ENCODE results near the gene C9orf57. TPM values are rescaled to one million over a fixed set of nuclear protein-coding genes. Genes with fewer than 3 reads are reported as not detected.
A peak's percentile ranks its signal among the peaks of the same experiment; 100 is the strongest.
"Not testable (repeated sequence)": the region's sequence is repeated elsewhere in the genome, so short reads cannot be mapped to it uniquely, and the experiment has no call there.

Gene C9orf57
- total and polyA plus RNA-seq, 5 donors from 2014 or later = not detected

GRCh38 chr9:72022841-72023240 lies 37.6 kb downstream of the C9orf57 start:
- H3K27me3 ChIP-seq (ENCODE audit: control insufficient read depth, insufficient read depth, low read length) = no peaks in the 10 kb centered on the region
- H3K4me1 ChIP-seq (ENCODE audit: control insufficient read depth, insufficient read depth, low read length, poor library complexity, severe bottlenecking) = no peaks in the 10 kb centered on the region
- peaks cover 7% of the 10 kb centered on the region for H3K27me3 Mint-ChIP-seq
- DNase-seq = no peak
- no peak overlapping the region for H3K4me3 Mint-ChIP-seq
- no peaks in the 10 kb centered on the region for H3K9me3 ChIP-seq (ENCODE audit: control insufficient read depth in 2 of 2, low read length in 2 of 2)
- peaks cover 0 to 4% (median 1%) of the 10 kb centered on the region in 4 donors for H3K4me1 Mint-ChIP-seq
- no peak overlapping the region for H3K27ac ChIP-seq (ENCODE audit: insufficient read depth, low read length, poor library complexity, severe bottlenecking)
- H3K4me3 ChIP-seq (ENCODE audit: low read depth, low read length) = no peak overlapping the region
- H3K27ac Mint-ChIP-seq = no peak overlapping the region
- no peaks in the 10 kb centered on the region for H3K36me3 Mint-ChIP-seq
- no peak for ATAC-seq (ENCODE audit: low read depth in 2 of 2)
- H3K36me3 ChIP-seq (ENCODE audit: control insufficient read depth, insufficient read depth, low read length) = no peaks in the 10 kb centered on the region
- H3K9me3 Mint-ChIP-seq = no peaks in the 10 kb centered on the region

GRCh38 chr9:72013292-72013760 lies 47.1 kb downstream of the C9orf57 start:
- peak overlapping the region in 2 of 3 donors; percentile 33 to 40 for H3K27ac Mint-ChIP-seq

GRCh38 chr9:72012646-72013045 lies 47.8 kb downstream of the C9orf57 start:
- no peaks in the 10 kb centered on the region for H3K4me1 ChIP-seq (ENCODE audit: control insufficient read depth, insufficient read depth, low read length, poor library complexity, severe bottlenecking)
- H3K4me3 Mint-ChIP-seq = no peak overlapping the region
- no peak overlapping the region for H3K4me3 ChIP-seq (ENCODE audit: low read depth, low read length)
- no peaks in the 10 kb centered on the region for H3K36me3 ChIP-seq (ENCODE audit: control insufficient read depth, insufficient read depth, low read length)
- H3K4me1 Mint-ChIP-seq = peaks cover 0 to 11% (median 2%) of the 10 kb centered on the region in 4 donors
- H3K9me3 Mint-ChIP-seq = no peaks in the 10 kb centered on the region
- H3K9me3 ChIP-seq (ENCODE audit: control insufficient read depth in 2 of 2, low read length in 2 of 2) = no peaks in the 10 kb centered on the region
- no peaks in the 10 kb centered on the region for H3K36me3 Mint-ChIP-seq
- DNase-seq (no peak), ATAC-seq (ENCODE audit: low read depth in 2 of 2) (no peak)
- peaks cover 13% of the 10 kb centered on the region for H3K27me3 Mint-ChIP-seq
- no peak overlapping the region for H3K27ac Mint-ChIP-seq
- peaks cover 2% of the 10 kb centered on the region for H3K27me3 ChIP-seq (ENCODE audit: control insufficient read depth, insufficient read depth, low read length)
- no peak overlapping the region for H3K27ac ChIP-seq (ENCODE audit: insufficient read depth, low read length, poor library complexity, severe bottlenecking)

More at GRCh38 chr9:72013292-72013760, 47.1 kb downstream of the C9orf57 start:
- H3K9me3 Mint-ChIP-seq = no peaks in the 10 kb centered on the region
- Histone ChIP-seq H3K36me3 (ENCODE audit: control insufficient read depth, insufficient read depth, low read length) (no peaks in the 10 kb centered on the region), H3K9me3 (ENCODE audit: control insufficient read depth in 2 of 2, low read length in 2 of 2) (no peaks in the 10 kb centered on the region), H3K4me1 (ENCODE audit: control insufficient read depth, insufficient read depth, low read length, poor library complexity, severe bottlenecking) (no peaks in the 10 kb centered on the region), H3K4me3 (ENCODE audit: low read depth, low read length) (no peak overlapping the region), H3K27me3 (ENCODE audit: control insufficient read depth, insufficient read depth, low read length) (peaks cover 2% of the 10 kb centered on the region), H3K27ac (ENCODE audit: insufficient read depth, low read length, poor library complexity, severe bottlenecking) (no peak overlapping the region)
- peaks cover 0 to 11% (median 2%) of the 10 kb centered on the region in 4 donors for H3K4me1 Mint-ChIP-seq
- H3K27me3 Mint-ChIP-seq = peaks cover 13% of the 10 kb centered on the region
- DNase-seq = peak in 1 of 3 donors; percentile 24
- ATAC-seq (ENCODE audit: low read depth in 2 of 2) = no peak
- H3K36me3 Mint-ChIP-seq = no peaks in the 10 kb centered on the region
- peak overlapping the region in 1 of 4 donors; percentile 35 for H3K4me3 Mint-ChIP-seq

- H3K36me3 Mint-ChIP-seq; H3K9me3 ChIP-seq (ENCODE audit: control insufficient read depth in 2 of 2, low read length in 2 of 2); H3K4me1 ChIP-seq (ENCODE audit: control insufficient read depth, insufficient read depth, low read length, poor library complexity, severe bottlenecking); H3K27ac Mint-ChIP-seq; H3K27me3 ChIP-seq (ENCODE audit: control insufficient read depth, insufficient read depth, low read length); H3K36me3 ChIP-seq (ENCODE audit: control insufficient read depth, insufficient read depth, low read length); DNase-seq; ATAC-seq (ENCODE audit: low read depth in 2 of 2); H3K9me3 Mint-ChIP-seq; H3K4me3 ChIP-seq (ENCODE audit: low read depth, low read length); H3K4me1 Mint-ChIP-seq; H3K4me3 Mint-ChIP-seq; H3K27ac ChIP-seq (ENCODE audit: insufficient read depth, low read length, poor library complexity, severe bottlenecking); H3K27me3 Mint-ChIP-seq: not testable (repeated sequence)
Observed at GRCh38 chr9:72007726-72008125, 52.7 kb downstream of the C9orf57 start.

GRCh38 chr9:72006501-72006900 lies 53.9 kb downstream of the C9orf57 start:
- H3K36me3 ChIP-seq (ENCODE audit: control insufficient read depth, insufficient read depth, low read length) = no peaks in the 10 kb centered on the region
- H3K27ac ChIP-seq (ENCODE audit: insufficient read depth, low read length, poor library complexity, severe bottlenecking) = no peak overlapping the region
- H3K4me3 Mint-ChIP-seq = no peak overlapping the region
- no peaks in the 10 kb centered on the region for H3K4me1 ChIP-seq (ENCODE audit: control insufficient read depth, insufficient read depth, low read length, poor library complexity, severe bottlenecking)
- H3K27me3 ChIP-seq (ENCODE audit: control insufficient read depth, insufficient read depth, low read length) = no peaks in the 10 kb centered on the region
- DNase-seq (no peak), ATAC-seq (ENCODE audit: low read depth in 2 of 2) (no peak)
- no peak overlapping the region for H3K4me3 ChIP-seq (ENCODE audit: low read depth, low read length)
- H3K4me1 Mint-ChIP-seq = no peaks in the 10 kb centered on the region
- H3K36me3 Mint-ChIP-seq = no peaks in the 10 kb centered on the region
- H3K27ac Mint-ChIP-seq = no peak overlapping the region
- H3K27me3 Mint-ChIP-seq = peaks cover 4% of the 10 kb centered on the region
- H3K9me3 ChIP-seq (ENCODE audit: control insufficient read depth in 2 of 2, low read length in 2 of 2) = no peaks in the 10 kb centered on the region
- H3K9me3 Mint-ChIP-seq = peaks cover 0 to 1% (median 0%) of the 10 kb centered on the region in 7 donors

GRCh38 chr9:72005451-72005850 lies 55.0 kb downstream of the C9orf57 start:
- peaks cover 0 to 1% (median 0%) of the 10 kb centered on the region in 7 donors for H3K9me3 Mint-ChIP-seq
- no peak overlapping the region for H3K4me3 ChIP-seq (ENCODE audit: low read depth, low read length)
- no peaks in the 10 kb centered on the region for H3K4me1 Mint-ChIP-seq
- H3K9me3 ChIP-seq (ENCODE audit: control insufficient read depth in 2 of 2, low read length in 2 of 2) = no peaks in the 10 kb centered on the region
- ATAC-seq (ENCODE audit: low read depth in 2 of 2) = no peak
- no peaks in the 10 kb centered on the region for H3K36me3 ChIP-seq (ENCODE audit: control insufficient read depth, insufficient read depth, low read length)
- H3K27me3 Mint-ChIP-seq = peaks cover 10% of the 10 kb centered on the region
- no peaks in the 10 kb centered on the region for H3K36me3 Mint-ChIP-seq
- DNase-seq = no peak
- H3K27me3 ChIP-seq (ENCODE audit: control insufficient read depth, insufficient read depth, low read length) = no peaks in the 10 kb centered on the region
- H3K27ac Mint-ChIP-seq = no peak overlapping the region
- H3K4me1 ChIP-seq (ENCODE audit: control insufficient read depth, insufficient read depth, low read length, poor library complexity, severe bottlenecking) = no peaks in the 10 kb centered on the region
- no peak overlapping the region for H3K27ac ChIP-seq (ENCODE audit: insufficient read depth, low read length, poor library complexity, severe bottlenecking)
- no peak overlapping the region for H3K4me3 Mint-ChIP-seq

Other genes with a start within 250 kb of the C9orf57 start
- 27.8 TPM for gene ABHD17B, start 149.4 kb downstream of the C9orf57 start, total RNA-seq
- 10 to 100 TPM; 23.4 to 33.0 (median 25.5) TPM for gene ABHD17B, start 149.4 kb downstream of the C9orf57 start, polyA plus RNA-seq
- 7.2 TPM for gene C9orf85, start 149.0 kb downstream of the C9orf57 start, total RNA-seq
- 10 to 100 TPM in 3 of 4 donors, 1 to 10 TPM in 1; 9.0 to 14.7 (median 10.8) TPM for gene C9orf85, start 149.0 kb downstream of the C9orf57 start, polyA plus RNA-seq
- gene GDA, start 88.8 kb upstream of the C9orf57 start, total RNA-seq = not detected
- gene GDA, start 88.8 kb upstream of the C9orf57 start, polyA plus RNA-seq = not detected